Duodenal mucosa (tissue), 2 donors: Measurements from ENCODE around the gene ATAD3B.
"Not testable (repeated sequence)": the region's sequence is repeated elsewhere in the genome, so short reads cannot be mapped to it uniquely, and the experiment has no call there.

Source experiments
- H3K27ac ChIP-seq: one replicate; pipeline ENCODE4 v1.7.0; 2013; ENCODE audit warnings: low read depth, low read length
- H3K27me3 ChIP-seq, 2 donors: one replicate each; pipeline ENCODE4 v1.7.0; 2013; ENCODE audit warnings: low read length in 2 of 2, control low read depth in 1 of 2; ENCODE audit not compliant: insufficient read depth in 2 of 2, control insufficient read depth in 1 of 2
- H3K36me3 ChIP-seq, 2 donors: one replicate each; pipeline ENCODE4 v1.7.0; 2013; ENCODE audit warnings: low read length in 2 of 2, control low read depth in 1 of 2; ENCODE audit not compliant: insufficient read depth in 2 of 2, control insufficient read depth in 1 of 2
- H3K4me1 ChIP-seq, 2 donors: one replicate each; pipeline ENCODE4 v1.7.0; 2013; ENCODE audit warnings: low read length in 2 of 2, control low read depth in 1 of 2; ENCODE audit not compliant: insufficient read depth in 2 of 2, control insufficient read depth in 1 of 2
- H3K4me3 ChIP-seq, 2 donors: one replicate each; pipeline ENCODE4 v1.7.0; 2013; ENCODE audit warnings: low read length in 2 of 2, low read depth in 1 of 2
- H3K9ac ChIP-seq, 2 donors: one replicate each; pipeline ENCODE4 v1.7.0; 2013; ENCODE audit warnings: low read length in 2 of 2, low read depth in 1 of 2
- H3K9me3 ChIP-seq, 2 donors: one replicate each; pipeline ENCODE4 v1.7.0; 2013; ENCODE audit warnings: low read length in 2 of 2, control low read depth in 1 of 2; ENCODE audit not compliant: control insufficient read depth in 1 of 2

Gene ATAD3B

DNA sequence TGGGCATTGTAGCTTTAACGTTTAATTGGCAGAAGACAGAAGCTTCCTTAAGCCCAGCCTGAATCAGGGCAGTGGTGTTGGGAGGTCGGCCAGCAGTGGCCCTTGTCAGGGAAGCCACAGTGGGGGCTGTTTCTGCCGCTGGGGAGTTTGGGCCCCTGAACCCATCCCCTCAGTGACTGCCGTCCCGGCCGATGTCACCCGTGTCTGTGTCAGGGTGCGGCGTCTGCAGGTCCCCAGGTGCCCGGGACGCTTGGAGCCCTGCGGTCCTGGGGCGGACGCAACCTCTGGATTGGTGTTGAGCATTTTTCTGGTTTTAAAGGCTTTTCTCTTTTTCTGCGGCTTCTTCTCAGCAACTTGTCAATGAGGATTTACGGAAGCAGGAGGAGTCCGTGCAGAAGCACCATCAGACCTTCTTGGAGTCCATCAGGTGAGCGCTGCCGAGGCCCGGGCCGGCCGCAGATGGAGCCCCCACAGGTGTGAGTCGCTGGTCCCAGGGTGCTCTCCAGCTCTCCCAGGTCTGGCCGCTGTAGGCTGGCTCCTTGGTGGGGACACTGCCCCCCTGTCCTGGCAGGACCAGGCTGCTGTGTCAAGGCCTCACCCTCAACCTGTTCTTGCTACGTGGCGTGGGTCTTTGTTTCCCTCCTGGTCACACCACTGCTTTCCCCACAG, 19.7 kb upstream of the ATAD3B start:
- no peak overlapping the region for H3K27ac ChIP-seq
- H3K9me3 ChIP-seq, result no peaks in the 10 kb centered on the region
- H3K27me3 ChIP-seq, result no peaks in the 10 kb centered on the region
- no peak overlapping the region for H3K4me3 ChIP-seq
- H3K36me3 ChIP-seq, result no peaks in the 10 kb centered on the region
- no peaks in the 10 kb centered on the region for H3K4me1 ChIP-seq
- H3K9ac ChIP-seq, result no peak overlapping the region

DNA sequence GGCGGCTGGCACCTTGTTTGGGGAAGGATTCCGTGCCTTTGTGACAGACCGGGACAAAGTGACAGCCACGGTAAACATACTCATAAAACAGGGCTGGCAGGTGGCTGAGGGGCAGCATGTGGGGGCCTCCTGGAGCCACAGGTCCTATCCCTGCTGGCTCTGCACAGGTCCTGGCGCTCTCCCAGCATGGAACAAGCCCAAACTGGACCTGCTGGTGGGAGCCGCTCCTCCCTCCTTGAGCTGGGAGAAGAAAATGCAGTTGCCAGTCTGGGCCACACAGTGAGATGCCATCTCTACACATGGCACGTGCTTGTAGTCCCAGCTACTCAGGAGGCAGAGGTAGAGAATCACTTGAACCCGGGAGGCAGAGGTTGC, 19.2 kb upstream of the ATAD3B start:
- H3K9ac ChIP-seq, H3K9me3 ChIP-seq, H3K4me1 ChIP-seq, H3K27ac ChIP-seq, H3K36me3 ChIP-seq, H3K4me3 ChIP-seq, H3K27me3 ChIP-seq: not testable (repeated sequence)

DNA sequence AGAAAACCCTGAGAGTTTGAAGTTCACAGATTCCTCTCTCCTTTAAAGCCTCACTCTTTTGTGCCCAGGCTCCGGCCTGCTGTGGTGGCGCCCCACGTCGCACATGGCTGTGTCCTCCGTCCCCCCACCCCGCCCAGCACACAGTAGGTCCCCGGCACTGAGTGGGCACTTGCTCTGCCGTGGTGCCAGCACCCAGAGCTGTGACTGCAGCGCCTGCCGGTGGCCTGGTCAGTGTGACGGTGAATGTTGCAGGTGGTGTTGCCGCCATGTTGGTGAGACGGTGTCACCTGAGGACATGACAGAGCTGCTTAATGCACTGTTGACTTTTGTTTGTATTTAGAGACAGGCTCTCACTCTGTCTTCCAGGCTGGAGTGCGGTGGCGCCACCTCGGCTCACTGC, 18.7 kb upstream of the ATAD3B start:
- no peaks in the 10 kb centered on the region for H3K9me3 ChIP-seq
- H3K27me3 ChIP-seq, result no peaks in the 10 kb centered on the region
- no peaks in the 10 kb centered on the region for H3K36me3 ChIP-seq
- no peaks in the 10 kb centered on the region for H3K4me1 ChIP-seq
- no peak overlapping the region for H3K9ac ChIP-seq
- H3K4me3 ChIP-seq, result no peak overlapping the region
- H3K27ac ChIP-seq, result no peak overlapping the region

DNA sequence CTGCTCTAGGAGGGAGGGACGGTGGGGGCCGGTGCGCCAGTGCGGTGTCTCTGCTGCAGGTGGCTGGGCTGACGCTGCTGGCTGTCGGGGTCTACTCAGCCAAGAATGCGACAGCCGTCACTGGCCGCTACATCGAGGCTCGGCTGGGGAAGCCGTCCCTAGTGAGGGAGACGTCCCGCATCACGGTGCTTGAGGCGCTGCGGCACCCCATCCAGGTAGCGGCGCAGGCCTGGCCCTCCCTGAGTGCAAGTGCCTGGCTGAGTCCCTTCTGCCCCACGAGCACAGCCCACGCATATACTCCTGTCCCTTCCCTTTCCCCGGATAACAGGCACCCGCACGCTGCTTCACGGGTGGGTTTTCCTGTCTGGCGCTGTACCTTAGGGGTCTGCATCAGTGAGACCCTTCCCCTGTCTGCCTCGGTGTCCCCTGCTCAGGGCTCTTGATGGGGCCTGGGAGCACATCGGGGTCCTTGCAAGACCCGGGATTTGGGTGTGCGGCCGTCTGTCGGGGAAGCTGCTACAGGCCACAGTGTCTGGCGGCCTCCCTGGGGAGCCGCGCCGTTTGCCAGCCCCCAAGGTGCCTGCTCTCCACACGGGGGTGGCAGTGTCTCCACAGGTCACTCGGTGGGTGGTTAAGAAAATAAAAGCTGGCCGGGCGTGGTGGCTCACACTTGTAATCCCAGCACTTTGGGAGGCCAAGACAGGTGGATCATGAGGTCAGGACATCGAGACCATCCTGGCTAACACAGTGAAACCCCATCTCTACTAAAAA, 17.1 kb upstream of the ATAD3B start:
- H3K27ac ChIP-seq, H3K4me3 ChIP-seq, H3K9ac ChIP-seq, H3K27me3 ChIP-seq, H3K4me1 ChIP-seq, H3K9me3 ChIP-seq, H3K36me3 ChIP-seq: not testable (repeated sequence)

DNA sequence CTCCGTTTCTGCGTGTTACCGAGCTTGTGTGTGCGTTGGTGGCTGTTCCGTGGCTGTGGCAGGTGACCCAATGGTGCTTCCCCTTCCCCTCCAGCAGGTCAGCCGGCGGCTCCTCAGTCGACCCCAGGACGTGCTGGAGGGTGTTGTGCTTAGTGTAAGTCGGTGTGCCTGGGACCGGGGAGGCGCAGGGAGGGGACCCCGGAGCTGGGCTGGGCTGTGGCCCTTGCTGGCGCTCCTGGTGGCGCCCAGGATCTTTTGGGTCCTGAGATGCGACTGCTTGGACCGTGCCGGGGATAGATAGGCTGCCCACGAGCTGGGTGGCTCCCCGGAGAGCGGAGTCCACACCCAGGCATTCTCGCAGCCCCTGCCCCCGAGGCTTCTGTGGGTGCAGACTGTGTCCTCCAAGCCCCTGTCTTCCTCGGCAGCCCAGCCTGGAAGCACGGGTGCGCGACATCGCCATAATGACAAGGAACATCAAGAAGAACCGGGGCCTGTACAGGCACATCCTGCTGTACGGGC, 16.1 kb upstream of the ATAD3B start:
- no peaks in the 10 kb centered on the region for H3K27me3 ChIP-seq
- no peak overlapping the region for H3K27ac ChIP-seq
- H3K9me3 ChIP-seq, result no peaks in the 10 kb centered on the region
- no peaks in the 10 kb centered on the region for H3K4me1 ChIP-seq
- no peaks in the 10 kb centered on the region for H3K36me3 ChIP-seq
- H3K4me3 ChIP-seq, result no peak overlapping the region
- H3K9ac ChIP-seq, result no peak overlapping the region

DNA sequence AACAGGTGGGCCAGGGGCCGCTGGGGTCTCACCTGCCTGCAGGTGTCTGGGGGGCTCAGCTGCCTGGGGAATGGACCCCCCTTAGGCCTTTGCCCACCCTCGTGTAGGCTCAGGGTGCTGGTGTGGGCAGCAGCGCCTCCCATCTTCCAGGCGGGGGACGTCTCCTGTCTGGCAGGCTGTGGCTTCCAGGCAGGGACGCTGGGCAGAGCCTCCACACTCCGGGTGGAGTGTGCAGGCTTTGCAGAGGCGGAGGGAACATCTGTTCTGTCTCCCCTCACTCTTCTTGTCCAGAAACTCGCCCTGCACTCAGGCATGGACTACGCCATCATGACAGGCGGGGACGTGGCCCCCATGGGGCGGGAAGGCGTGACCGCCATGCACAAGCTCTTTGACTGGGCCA, 15.6 kb upstream of the ATAD3B start:
- H3K9me3 ChIP-seq, H3K36me3 ChIP-seq, H3K4me1 ChIP-seq, H3K27ac ChIP-seq, H3K9ac ChIP-seq, H3K4me3 ChIP-seq, H3K27me3 ChIP-seq: not testable (repeated sequence)

GRCh38 chr1:1456683-1457255, 14.8 kb upstream of the ATAD3B start:
- H3K9me3 ChIP-seq, H3K36me3 ChIP-seq, H3K9ac ChIP-seq, H3K27ac ChIP-seq, H3K4me1 ChIP-seq, H3K4me3 ChIP-seq, H3K27me3 ChIP-seq: not testable (repeated sequence)

- H3K27me3 ChIP-seq, H3K4me1 ChIP-seq, H3K4me3 ChIP-seq, H3K27ac ChIP-seq, H3K9ac ChIP-seq, H3K9me3 ChIP-seq, H3K36me3 ChIP-seq: not testable (repeated sequence)
Observed at GRCh38 chr1:1459156-1459555, 12.4 kb upstream of the ATAD3B start.

DNA sequence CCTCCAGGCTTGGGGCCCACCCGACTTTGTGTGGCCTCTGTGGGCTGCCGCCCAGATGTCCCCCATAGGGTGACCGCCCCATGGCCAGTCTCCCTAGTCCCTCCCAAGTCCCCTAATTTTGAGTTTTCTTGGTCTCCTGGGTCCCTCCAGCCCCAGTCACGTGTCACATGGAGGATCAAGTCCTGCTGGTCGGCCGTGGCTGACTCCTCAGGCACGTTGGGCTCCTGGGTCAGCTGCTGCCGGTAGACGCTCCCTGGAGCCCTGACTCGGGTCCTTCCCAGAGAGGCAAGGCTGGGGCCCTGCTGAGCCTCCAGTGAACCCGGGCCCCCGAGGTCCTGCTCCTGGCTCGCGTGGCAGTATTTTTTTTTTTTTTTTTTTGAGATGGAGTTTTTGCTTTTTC, 11.9 kb upstream of the ATAD3B start:
- H3K9ac ChIP-seq, H3K4me1 ChIP-seq, H3K9me3 ChIP-seq, H3K27me3 ChIP-seq, H3K36me3 ChIP-seq, H3K27ac ChIP-seq, H3K4me3 ChIP-seq: not testable (repeated sequence)

DNA sequence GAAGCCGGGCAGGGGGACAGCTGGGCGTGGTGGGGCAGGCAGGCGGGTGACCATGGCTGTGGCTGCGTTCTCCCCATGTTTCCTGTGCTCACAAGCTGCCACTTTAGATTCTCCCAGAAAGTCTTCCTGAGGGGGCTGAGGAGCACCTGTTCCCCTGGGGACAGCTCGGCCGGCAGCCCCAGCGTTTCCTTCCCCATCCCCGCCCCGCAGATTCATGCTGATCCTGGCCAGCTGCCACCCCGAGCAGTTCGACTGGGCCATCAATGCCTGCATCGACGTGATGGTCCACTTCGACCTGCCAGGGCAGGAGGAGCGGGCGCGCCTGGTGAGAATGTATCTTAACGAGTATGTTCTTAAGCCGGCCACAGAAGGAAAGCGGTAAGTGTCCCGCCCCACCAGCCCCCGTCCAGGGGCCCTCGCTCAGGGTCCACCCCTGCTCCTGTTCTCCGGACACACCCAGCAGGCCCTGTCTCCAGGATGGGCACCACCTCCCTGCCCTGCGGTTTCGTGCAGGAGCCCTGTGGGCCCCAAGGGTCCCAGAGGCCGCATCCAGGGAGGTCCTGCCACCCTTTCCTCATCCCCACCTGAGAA, 10.9 kb upstream of the ATAD3B start:
- H3K9me3 ChIP-seq, result no peaks in the 10 kb centered on the region
- no peak overlapping the region for H3K27ac ChIP-seq
- no peak overlapping the region for H3K4me3 ChIP-seq
- H3K27me3 ChIP-seq, result no peaks in the 10 kb centered on the region
- H3K4me1 ChIP-seq, result no peaks in the 10 kb centered on the region
- H3K36me3 ChIP-seq, result no peaks in the 10 kb centered on the region
- no peak overlapping the region for H3K9ac ChIP-seq
